Stimulated activated naive CD8-positive, alpha-beta T cell treated with anti-CD3 and anti-CD28 coated beads, Interleukin-15, Interleukin-2, amounts not matched to agents 100 ng/mL and 50 ng/mL, for 24 hours (primary cell): ENCODE data around the gene TBX18.

Experiments used
- H3K27ac Mint-ChIP-seq: one replicate; pipeline ENCODE4 v1.8.0; 2021; ENCODE audit warnings: mild to moderate bottlenecking, mixed read lengths
- H3K27me3 Mint-ChIP-seq: one replicate; pipeline ENCODE4 v1.8.0; 2021; ENCODE audit warnings: mixed read lengths
- H3K36me3 Mint-ChIP-seq: one replicate; pipeline ENCODE4 v1.8.0; 2021; ENCODE audit warnings: low read depth, mixed read lengths
- H3K4me1 Mint-ChIP-seq: one replicate; pipeline ENCODE4 v1.8.0; 2021; ENCODE audit warnings: low read depth, mixed read lengths
- H3K4me3 Mint-ChIP-seq: one replicate; pipeline ENCODE4 v1.8.0; 2021; ENCODE audit warnings: mild to moderate bottlenecking, mixed read lengths
- H3K9me3 Mint-ChIP-seq: one replicate; pipeline ENCODE4 v1.8.0; 2021; ENCODE audit warnings: mixed read lengths

The TBX18 gene

DNA sequence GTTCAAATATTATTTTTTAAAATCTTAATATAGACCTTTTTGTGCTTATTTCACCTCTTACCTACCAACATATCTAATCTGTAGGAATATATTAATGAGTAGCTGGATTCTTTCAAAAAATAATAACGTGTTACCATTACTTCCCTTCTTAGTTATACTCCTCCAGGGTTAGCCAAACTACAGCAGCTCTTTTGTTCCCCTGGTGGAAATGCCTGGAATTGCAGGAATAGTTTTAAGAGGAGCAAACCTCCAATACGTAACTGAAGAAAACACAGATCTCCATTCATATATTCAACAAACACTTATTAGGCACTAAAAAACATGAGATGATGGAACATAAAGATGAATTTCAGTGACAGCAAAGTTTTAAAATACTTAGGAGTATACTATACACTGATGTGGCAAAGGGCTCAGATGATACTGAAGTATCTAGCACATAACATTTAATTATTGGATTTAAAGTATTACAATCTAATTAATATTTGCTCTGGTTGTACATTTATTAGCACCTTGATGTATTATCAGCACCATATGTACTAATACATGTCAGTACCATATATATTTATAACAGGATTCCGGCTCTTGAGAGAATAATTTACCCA is 78.3 kb downstream of the TBX18 start:
- Mint-ChIP-seq H3K9me3 (peaks cover 4% of the 10 kb centered on the region), H3K27me3 (no peaks in the 10 kb centered on the region), H3K27ac (no peak overlapping the region), H3K36me3 (no peaks in the 10 kb centered on the region), H3K4me3 (no peak overlapping the region), H3K4me1 (no peaks in the 10 kb centered on the region)

DNA sequence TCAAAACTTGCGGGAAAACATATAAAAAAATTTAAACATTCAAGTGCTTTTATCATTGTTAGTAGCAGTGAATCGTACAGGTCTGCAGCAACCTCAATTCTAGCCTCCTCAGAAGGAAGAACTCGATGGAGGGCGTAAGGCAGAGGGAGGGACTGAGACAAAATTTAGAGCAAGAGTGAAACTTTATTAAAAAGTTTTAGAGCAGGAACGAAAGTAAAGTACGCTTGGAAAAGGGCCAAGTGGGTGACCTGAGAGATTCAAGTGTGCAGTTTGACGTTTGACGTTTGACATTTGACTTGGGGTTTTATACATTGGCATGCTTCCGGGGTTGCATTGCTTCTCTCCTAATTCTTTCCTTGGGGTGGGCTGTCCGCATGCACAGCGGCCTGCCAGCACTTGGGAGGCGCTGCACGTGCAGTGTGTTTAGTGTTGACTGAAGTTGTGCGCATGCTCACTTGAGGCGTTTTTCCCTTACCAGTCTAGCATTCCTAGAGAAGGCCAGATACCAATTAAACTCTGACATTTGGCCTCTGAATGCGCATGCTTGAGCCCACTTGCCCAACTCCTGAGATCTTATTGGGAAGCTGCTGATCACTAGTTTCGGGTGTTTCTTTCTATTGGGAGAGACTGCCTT is 82.6 kb downstream of the TBX18 start:
- Mint-ChIP-seq H3K27me3 (no peaks in the 10 kb centered on the region), H3K4me3 (no peak overlapping the region), H3K27ac (no peak overlapping the region), H3K36me3 (no peaks in the 10 kb centered on the region), H3K4me1 (no peaks in the 10 kb centered on the region), H3K9me3 (peaks cover 5% of the 10 kb centered on the region)

DNA sequence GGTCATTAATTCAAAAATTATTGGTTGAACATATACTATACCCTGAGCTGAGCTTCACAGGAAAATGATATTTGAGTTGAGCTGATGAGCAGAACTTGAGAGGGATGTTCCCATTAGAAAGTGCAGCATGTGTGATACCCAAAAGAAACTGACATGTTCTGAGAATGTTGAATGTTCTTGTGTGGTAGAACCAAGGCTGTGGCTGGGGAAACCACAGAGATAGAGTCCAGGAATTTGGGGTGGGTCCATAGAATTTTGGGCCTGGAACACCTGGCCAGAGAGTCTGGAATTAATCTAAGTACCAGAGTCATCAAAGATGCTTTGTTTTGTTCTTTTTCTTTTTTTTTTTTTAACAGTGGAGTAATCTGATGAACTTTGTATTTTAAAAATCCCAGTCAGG is 88.7 kb downstream of the TBX18 start:
- H3K9me3 Mint-ChIP-seq: peaks cover 8% of the 10 kb centered on the region
- no peak overlapping the region for H3K27ac Mint-ChIP-seq
- H3K4me1 Mint-ChIP-seq: no peaks in the 10 kb centered on the region
- H3K4me3 Mint-ChIP-seq: no peak overlapping the region
- H3K27me3 Mint-ChIP-seq: no peaks in the 10 kb centered on the region
- H3K36me3 Mint-ChIP-seq: no peaks in the 10 kb centered on the region

DNA sequence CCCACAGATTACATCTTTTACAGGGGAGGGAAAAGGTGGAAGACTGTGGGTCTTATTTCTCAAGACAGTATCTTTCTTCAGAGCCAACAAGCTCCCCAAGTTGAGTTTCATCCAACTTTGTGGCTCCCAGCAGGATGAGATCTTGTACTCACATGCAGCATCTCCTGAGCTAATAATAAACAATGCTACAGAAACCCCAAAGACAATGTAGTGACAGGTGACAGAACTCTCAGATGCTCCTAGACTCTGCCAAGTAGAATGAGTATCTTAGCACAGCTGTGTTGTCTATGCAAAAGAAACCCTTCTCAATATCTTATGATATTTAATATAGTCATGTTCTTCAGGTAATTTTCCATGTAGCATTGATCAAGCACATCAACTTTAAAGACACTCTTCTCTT is 90.0 kb downstream of the TBX18 start:
- Mint-ChIP-seq H3K36me3 (no peaks in the 10 kb centered on the region), H3K4me3 (no peak overlapping the region), H3K9me3 (peaks cover 8% of the 10 kb centered on the region), H3K27ac (no peak overlapping the region), H3K27me3 (no peaks in the 10 kb centered on the region), H3K4me1 (no peaks in the 10 kb centered on the region)

DNA sequence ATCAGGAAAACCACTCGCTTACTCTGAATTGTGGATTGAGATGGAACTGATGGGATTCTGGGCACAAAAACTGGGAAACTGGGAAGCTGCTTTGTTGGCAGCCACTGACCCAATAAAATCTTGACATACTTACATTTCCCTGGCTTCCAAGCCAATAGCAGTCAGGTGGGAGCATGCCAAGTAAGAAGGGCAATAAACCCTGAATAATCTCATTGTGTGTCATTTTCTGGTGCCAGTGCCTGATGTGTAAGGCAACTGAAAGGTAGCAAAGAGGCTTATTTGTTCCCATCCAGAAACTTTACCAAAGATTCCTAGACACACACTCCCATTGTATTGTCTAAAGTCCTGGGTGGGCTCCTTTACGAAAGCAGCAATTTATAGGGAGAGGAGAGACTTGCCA is 93.2 kb downstream of the TBX18 start:
- Mint-ChIP-seq H3K36me3 (no peaks in the 10 kb centered on the region), H3K4me1 (no peaks in the 10 kb centered on the region), H3K9me3 (peaks cover under 1% of the 10 kb centered on the region), H3K27me3 (no peaks in the 10 kb centered on the region), H3K4me3 (no peak overlapping the region), H3K27ac (no peak overlapping the region)

DNA sequence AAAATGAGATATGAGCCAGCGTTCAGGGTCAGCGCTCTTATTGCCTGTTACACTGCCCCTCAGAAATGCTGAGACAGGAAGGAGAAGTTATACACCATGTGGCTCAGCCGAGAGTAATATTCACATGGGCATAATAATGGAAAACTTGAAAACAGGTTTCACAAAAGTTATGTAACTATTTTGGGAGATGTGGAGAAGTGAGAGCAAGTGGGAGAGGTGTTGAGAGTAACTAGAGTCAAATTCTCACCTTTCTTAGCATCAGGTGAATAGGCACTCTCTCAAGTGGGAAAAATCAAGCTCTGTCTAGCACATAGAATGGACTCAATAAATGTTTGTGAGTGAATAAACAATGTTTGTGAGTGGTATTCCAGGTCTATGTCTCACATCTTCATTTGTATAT is 94.5 kb downstream of the TBX18 start:
- Mint-ChIP-seq H3K36me3 (no peaks in the 10 kb centered on the region), H3K9me3 (no peaks in the 10 kb centered on the region), H3K4me1 (no peaks in the 10 kb centered on the region)

DNA sequence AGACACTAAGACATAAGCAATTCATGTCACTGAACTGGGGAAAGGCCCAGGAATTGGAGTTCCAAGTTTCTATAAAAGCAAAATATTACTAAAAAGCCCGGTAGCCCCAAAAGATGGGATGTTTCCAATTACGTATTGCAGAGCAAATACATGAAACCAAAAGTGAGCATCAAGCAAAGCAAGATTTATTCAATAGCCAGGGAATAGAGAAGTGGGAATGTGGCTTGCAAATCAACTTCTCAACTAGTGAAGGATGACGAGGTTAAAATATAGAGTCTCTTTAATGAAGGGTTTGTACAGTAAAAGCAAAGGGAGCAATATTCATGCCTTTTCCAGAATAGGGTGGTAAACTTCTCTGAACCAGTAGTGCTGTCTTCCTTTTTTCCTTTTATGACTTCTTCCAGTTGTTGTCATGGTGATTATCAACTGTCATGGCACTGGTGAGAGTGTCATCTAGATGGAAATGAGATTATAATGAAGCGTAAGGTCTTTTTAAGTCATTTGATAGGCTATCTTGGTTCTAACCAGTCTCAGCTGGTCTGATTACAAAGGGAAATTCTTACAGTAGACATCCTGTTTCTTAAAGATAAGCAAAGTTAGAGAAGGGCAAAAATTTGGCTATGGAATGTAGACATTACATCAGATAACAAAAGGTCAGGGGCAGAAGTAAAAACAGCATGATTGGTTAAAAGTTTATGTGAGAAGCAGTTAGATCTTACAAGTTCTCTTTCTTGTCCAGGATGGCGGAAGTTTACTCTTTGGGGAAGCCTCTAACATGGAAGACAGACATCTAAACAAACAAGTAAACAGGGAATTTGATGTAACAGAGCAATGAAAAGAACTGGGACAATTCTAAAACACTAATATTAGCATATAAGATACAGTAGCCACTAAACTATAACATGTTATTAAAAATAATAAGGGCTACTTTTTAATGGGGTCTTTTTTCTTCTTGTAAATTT is 96.9 kb downstream of the TBX18 start:
- Mint-ChIP-seq H3K36me3 (no peaks in the 10 kb centered on the region), H3K27me3 (no peaks in the 10 kb centered on the region), H3K4me3 (no peak overlapping the region), H3K9me3 (no peaks in the 10 kb centered on the region), H3K4me1 (no peaks in the 10 kb centered on the region), H3K27ac (no peak overlapping the region)

More for the DNA sequence above, 94.5 kb downstream of the TBX18 start:
- no peak overlapping the region for H3K27ac Mint-ChIP-seq
- no peaks in the 10 kb centered on the region for H3K27me3 Mint-ChIP-seq
- no peak overlapping the region for H3K4me3 Mint-ChIP-seq

DNA sequence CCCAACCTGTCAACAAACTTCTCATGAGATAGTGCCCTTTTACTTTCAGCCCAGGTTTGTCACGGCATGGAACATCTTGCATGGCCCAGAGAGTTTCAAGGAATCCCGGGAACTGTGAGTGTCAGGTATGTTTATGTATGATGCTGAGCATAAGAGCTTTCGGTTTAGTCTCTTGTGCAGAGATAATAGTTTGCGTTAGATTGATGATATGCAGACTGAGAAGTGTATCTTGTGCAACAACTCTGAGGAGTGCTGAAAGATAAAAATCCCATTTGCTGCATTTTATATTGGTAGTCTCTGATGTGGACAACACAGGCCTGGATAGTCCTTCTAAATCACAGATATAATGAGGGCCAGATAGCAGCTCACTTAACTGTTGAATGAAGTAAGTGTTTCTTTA is 99.0 kb downstream of the TBX18 start:
- Mint-ChIP-seq H3K27ac (no peak overlapping the region), H3K9me3 (no peaks in the 10 kb centered on the region), H3K4me1 (no peaks in the 10 kb centered on the region), H3K4me3 (no peak overlapping the region), H3K27me3 (no peaks in the 10 kb centered on the region), H3K36me3 (no peaks in the 10 kb centered on the region)

DNA sequence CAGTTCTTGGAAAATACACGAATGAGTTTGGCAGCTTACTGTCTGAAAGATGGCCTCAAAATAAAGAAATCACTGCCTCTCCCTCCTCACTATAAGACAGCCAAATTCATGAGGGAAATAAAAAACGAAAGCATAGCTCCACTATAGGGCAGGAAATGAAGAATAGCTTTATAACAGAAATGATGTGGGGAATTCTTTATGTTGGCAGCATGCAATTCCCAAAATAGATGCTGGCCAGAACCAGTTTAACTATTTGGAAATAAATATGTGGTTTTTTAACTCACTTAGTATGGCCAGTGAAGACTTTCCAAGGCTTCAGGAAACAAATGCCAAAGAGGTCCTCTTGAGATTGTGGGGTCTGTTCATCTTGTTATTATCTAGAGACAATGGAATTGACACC is 100.5 kb downstream of the TBX18 start:
- H3K27ac Mint-ChIP-seq: no peak overlapping the region

DNA sequence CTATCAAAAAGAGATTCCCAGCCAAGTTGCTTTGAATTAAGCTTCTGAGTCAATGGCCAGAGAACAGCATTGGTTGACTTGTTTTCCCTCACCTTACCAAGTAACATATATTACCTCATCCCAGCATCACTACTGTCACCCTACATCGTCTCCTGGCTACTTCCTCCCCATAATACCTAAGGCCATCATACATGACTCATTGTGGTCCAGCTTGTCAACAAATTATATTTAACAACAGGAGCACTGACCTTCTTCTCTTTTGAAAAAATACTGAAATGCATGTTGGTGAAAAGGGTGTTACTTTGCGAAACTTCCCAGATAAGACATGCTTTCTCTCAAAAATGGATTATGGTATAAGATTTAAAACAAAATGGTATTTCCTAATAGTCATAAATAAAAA is 106.9 kb downstream of the TBX18 start:
- no peak overlapping the region for H3K27ac Mint-ChIP-seq
- H3K9me3 Mint-ChIP-seq: no peaks in the 10 kb centered on the region
- no peak overlapping the region for H3K4me3 Mint-ChIP-seq

More for the DNA sequence above, 100.5 kb downstream of the TBX18 start:
- Mint-ChIP-seq H3K4me3 (no peak overlapping the region), H3K9me3 (no peaks in the 10 kb centered on the region), H3K27me3 (no peaks in the 10 kb centered on the region), H3K36me3 (no peaks in the 10 kb centered on the region), H3K4me1 (no peaks in the 10 kb centered on the region)

DNA sequence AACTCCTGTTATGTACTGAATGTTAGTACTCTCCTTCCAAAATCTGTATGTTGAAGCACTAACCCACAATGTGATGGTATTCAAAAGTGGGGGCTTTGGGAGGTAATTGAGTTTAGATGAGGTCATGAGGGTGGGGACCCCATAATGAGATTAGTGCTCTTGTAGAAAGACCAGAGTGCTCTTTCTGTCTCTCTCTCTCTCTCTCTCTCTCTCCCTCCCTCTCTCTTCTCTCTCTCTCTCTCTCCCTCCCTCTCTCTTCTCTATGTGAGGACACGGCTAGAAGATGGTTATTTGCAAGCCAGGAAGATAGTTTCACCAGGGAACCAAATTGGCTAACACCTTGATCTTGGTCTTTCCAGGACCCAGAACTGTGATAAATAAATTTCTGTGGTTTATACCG is 107.4 kb downstream of the TBX18 start:
- no peak overlapping the region for H3K4me3 Mint-ChIP-seq
- H3K36me3 Mint-ChIP-seq: no peaks in the 10 kb centered on the region
- H3K27me3 Mint-ChIP-seq: no peaks in the 10 kb centered on the region
- no peaks in the 10 kb centered on the region for H3K4me1 Mint-ChIP-seq
- H3K9me3 Mint-ChIP-seq: no peaks in the 10 kb centered on the region
- no peak overlapping the region for H3K27ac Mint-ChIP-seq

More for the DNA sequence above, 106.9 kb downstream of the TBX18 start:
- no peaks in the 10 kb centered on the region for H3K36me3 Mint-ChIP-seq
- H3K27me3 Mint-ChIP-seq: no peaks in the 10 kb centered on the region
- H3K4me1 Mint-ChIP-seq: no peaks in the 10 kb centered on the region

DNA sequence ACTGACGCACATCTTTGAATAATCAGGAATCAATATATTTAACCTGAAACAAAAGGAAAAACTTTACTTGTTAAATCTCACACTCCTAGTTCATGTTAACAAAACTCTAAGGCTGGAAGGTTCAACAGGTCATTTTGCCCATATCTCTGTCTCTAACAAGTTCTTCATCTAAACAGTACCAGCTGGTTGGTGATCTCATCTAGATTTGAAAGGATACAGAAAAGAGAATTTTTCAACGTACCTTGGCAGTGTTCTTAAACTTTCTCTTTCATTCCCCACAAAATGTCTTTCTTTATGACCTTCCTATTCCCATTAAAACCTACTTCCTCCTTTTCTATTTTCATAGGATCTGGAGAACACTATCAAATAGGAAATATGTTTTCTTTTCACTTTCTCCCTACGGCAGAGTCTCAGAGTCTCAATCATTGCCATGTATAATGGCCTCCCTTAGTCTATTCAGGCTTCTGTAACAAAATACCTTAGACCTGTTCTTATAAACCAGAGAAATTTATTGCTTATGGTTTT is 111.3 kb downstream of the TBX18 start:
- H3K36me3 Mint-ChIP-seq: no peaks in the 10 kb centered on the region
- no peaks in the 10 kb centered on the region for H3K4me1 Mint-ChIP-seq
- H3K27me3 Mint-ChIP-seq: no peaks in the 10 kb centered on the region
- H3K27ac Mint-ChIP-seq: no peak overlapping the region
- H3K4me3 Mint-ChIP-seq: no peak overlapping the region
- no peaks in the 10 kb centered on the region for H3K9me3 Mint-ChIP-seq

DNA sequence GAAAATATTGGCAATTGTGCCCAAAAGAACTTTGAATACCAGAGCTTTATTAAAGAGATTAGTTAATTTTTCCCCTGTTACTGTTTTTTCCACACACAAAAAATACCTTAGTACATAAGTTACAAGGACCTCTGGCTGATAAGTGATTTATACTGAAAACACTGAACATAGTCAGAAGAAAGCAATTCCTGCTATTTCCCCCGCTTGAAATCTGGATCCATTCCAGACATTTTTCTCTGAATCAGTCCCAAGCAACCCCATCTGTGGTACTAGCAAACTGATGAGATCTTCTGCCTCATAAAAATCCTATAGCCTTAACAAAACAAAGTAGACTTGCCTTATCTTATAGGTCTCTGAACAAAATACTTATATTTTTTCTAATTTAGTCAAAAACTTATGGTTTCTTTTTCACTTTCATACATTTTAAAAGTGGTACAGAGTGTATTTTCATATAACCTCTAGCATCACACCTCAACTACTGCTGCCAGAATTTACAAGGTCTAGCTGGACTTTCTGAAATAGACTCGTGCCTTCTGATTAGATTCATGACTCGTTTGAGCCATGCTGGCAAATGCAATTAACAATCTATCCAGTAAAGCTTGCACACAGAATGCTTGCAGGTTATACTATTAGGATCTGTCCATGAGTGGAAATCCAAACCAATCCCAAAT is 111.9 kb downstream of the TBX18 start:
- no peaks in the 10 kb centered on the region for H3K4me1 Mint-ChIP-seq
- H3K27me3 Mint-ChIP-seq: no peaks in the 10 kb centered on the region
- no peaks in the 10 kb centered on the region for H3K36me3 Mint-ChIP-seq
- H3K4me3 Mint-ChIP-seq: no peak overlapping the region
- no peaks in the 10 kb centered on the region for H3K9me3 Mint-ChIP-seq
- no peak overlapping the region for H3K27ac Mint-ChIP-seq

DNA sequence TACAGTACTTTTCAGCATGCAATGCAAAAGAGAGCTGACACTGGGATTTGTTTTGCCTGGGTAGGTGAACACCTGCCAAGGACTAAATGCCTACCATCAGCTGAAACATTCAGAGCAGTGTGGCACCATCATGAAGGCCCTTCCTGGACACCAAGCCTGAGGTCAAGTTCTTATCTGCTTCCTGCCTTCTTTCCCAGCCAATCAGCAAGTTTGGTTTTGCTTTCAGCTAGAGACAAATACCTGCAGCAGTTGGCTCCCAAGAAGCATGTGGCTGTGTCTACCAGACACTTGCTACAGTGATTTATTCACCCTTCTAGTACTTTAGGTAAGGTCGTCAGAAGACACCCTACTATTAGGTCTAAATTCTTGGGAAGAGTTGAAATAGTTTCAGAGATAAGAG is 112.8 kb downstream of the TBX18 start:
- no peaks in the 10 kb centered on the region for H3K27me3 Mint-ChIP-seq
- H3K27ac Mint-ChIP-seq: no peak overlapping the region
- no peaks in the 10 kb centered on the region for H3K4me1 Mint-ChIP-seq
- H3K4me3 Mint-ChIP-seq: no peak overlapping the region
- H3K36me3 Mint-ChIP-seq: no peaks in the 10 kb centered on the region
- H3K9me3 Mint-ChIP-seq: no peaks in the 10 kb centered on the region

DNA sequence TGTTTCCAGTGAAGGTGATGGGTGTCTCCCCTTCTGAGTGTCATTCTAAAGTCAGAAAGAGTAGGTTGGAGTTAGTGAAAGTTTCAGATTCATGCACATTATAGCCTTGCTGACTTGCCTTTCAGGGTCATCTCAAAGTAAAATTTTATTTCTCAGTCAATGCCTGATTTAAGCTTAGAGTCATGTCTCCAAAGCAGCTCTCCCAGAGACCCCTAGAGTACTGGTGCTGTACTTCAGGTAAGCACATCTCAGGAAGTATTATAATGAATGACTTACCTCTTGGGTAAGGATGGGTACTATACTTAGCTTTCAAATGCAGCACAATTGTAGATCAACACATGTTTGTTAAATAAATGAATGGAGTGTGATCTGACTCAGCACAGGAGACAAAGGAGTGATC is 116.0 kb downstream of the TBX18 start:
- Mint-ChIP-seq H3K9me3 (no peaks in the 10 kb centered on the region), H3K36me3 (no peaks in the 10 kb centered on the region), H3K27me3 (no peaks in the 10 kb centered on the region)

More for the DNA sequence above, 116.0 kb downstream of the TBX18 start:
- no peak overlapping the region for H3K4me3 Mint-ChIP-seq
- no peak overlapping the region for H3K27ac Mint-ChIP-seq
- no peaks in the 10 kb centered on the region for H3K4me1 Mint-ChIP-seq
